H1 (cell line): Measurements from ENCODE around the gene HBQ1. TPM values are rescaled to one million over a fixed set of nuclear protein-coding genes. Genes with fewer than 3 reads are reported as not detected.

Experiments
- CTCF ChIA-PET: fragments of 300-600 bp; sonication (Branson Sonifier 250); formaldehyde crosslinking; loops from one replicate; lab custom pipeline; 2021; ENCODE audit not compliant: partially characterized antibody; lab: Charles Lee
- POLR2A ChIA-PET: fragments of 300-600 bp; sonication (Branson Sonifier 250); formaldehyde crosslinking; loops from one replicate; lab custom pipeline; 2021; ENCODE audit warnings: inconsistent platforms; ENCODE audit not compliant: partially characterized antibody; lab: Charles Lee
- DNase-seq, 2 experiments: peaks; one replicate each; pipeline versions ENCODE4 v3.0.0 to v3.0.0-alpha.2; 2010 to 2022; ENCODE audit warnings: low spot score in 2 of 2, low read depth in 1 of 2, mixed read lengths in 1 of 2
- FAIRE-seq: peaks from 2 replicates; lab custom pipeline; 2011; peaks lifted over from hg19 to GRCh38; lab: Jason Lieb, UNC
- H2AFZ ChIP-seq: 2 replicates; pipeline ENCODE4 v1.8.1; 2012; ENCODE audit warnings: low read length, inconsistent platforms
- H2AK5ac ChIP-seq: 2 replicates; pipeline ENCODE4 v1.6.1; 2013; ENCODE audit warnings: low read depth, low read length
- H2BK120ac ChIP-seq: replicated peaks from 2 replicates; pipeline ENCODE3; 2013; ENCODE audit warnings: low read depth, low read length, inconsistent platforms
- H2BK12ac ChIP-seq: 2 replicates; pipeline ENCODE4 v1.6.1; 2013; ENCODE audit warnings: low read depth, low read length
- H2BK15ac ChIP-seq: 2 replicates; pipeline ENCODE4 v1.6.1; 2013; ENCODE audit warnings: low read length
- H2BK20ac ChIP-seq: 2 replicates; pipeline ENCODE4 v1.6.1; 2013; ENCODE audit warnings: low read length
- H2BK5ac ChIP-seq: 2 replicates; pipeline ENCODE4 v1.6.1; 2013; ENCODE audit warnings: low read depth, low read length
- H3K14ac ChIP-seq: 2 replicates; pipeline ENCODE4 v1.6.1; 2013; ENCODE audit warnings: inconsistent platforms; ENCODE audit not compliant: insufficient read length
- H3K18ac ChIP-seq: 2 replicates; pipeline ENCODE4 v1.6.1; 2013; ENCODE audit warnings: low read length; ENCODE audit errors: extremely low read depth
- H3K23ac ChIP-seq: 2 replicates; pipeline ENCODE4 v1.6.1; 2013; ENCODE audit warnings: inconsistent platforms; ENCODE audit not compliant: insufficient read length
- H3K23me2 ChIP-seq: 2 replicates; pipeline ENCODE4 v1.6.1; 2013; ENCODE audit warnings: low read depth, low read length
- H3K27ac ChIP-seq: 2 replicates; pipeline ENCODE4 v1.6.1; 2011; ENCODE audit warnings: low read depth, low read length, inconsistent platforms
- H3K27me3 ChIP-seq, 4 experiments: replicated peaks in 1 of 4; 1 replicate in 1 of 4; 2 replicates in 3 of 4; pipeline versions ENCODE4 v1.6.1 to v1.8.1; 2011 to 2013; ENCODE audit warnings: low read length in 3 of 4, mild to moderate bottlenecking in 3 of 4, inconsistent platforms in 2 of 4, mixed read lengths in 2 of 4, moderate library complexity in 1 of 4; ENCODE audit not compliant: control insufficient read depth in 3 of 4, insufficient read depth in 3 of 4; ENCODE audit errors: extremely low read depth in 1 of 4
- H3K36me3 ChIP-seq, 4 experiments: 2 replicates each; pipeline versions ENCODE4 v1.6.1 to v1.8.1; 2011 to 2013; ENCODE audit warnings: mild to moderate bottlenecking in 4 of 4, low read length in 3 of 4, moderate library complexity in 2 of 4, control low read depth in 1 of 4, inconsistent platforms in 1 of 4; ENCODE audit not compliant: insufficient read depth in 4 of 4, control insufficient read depth in 2 of 4
- H3K4ac ChIP-seq: replicated peaks from 2 replicates; pipeline ENCODE3; 2013; ENCODE audit warnings: low read length, low read depth, mixed read lengths, inconsistent platforms; ENCODE audit not compliant: insufficient read length
- H3K4me1 ChIP-seq, 4 experiments: replicated peaks in 1 of 4; 1 replicate in 1 of 4; 2 replicates in 3 of 4; pipeline versions ENCODE4 v1.6.1 to v1.8.1; 2011 to 2013; ENCODE audit warnings: low read length in 3 of 4, inconsistent platforms in 2 of 4, mixed read lengths in 1 of 4; ENCODE audit not compliant: insufficient read depth in 4 of 4, control insufficient read depth in 3 of 4
- H3K4me2 ChIP-seq, 2 experiments: 2 replicates each; pipeline versions ENCODE4 v1.6.1 to v1.8.1; 2011 to 2013; ENCODE audit warnings: low read depth in 2 of 2, low read length in 2 of 2, control low read depth in 1 of 2, inconsistent platforms in 1 of 2, mild to moderate bottlenecking in 1 of 2; ENCODE audit not compliant: insufficient read depth in 1 of 2
- H3K4me3 ChIP-seq, 4 experiments: fragments of 200-600, 300-600 bp in 1 of 4; sonication (generic), shearing (Covaris generic), sonication (Bioruptor Twin) in 1 of 4; 2 replicates each; pipeline versions ENCODE4 v1.5.1 to v1.8.1; 2011 to 2016; ENCODE audit warnings: low read length in 4 of 4, low read depth in 3 of 4, control low read depth in 2 of 4, inconsistent platforms in 2 of 4, mild to moderate bottlenecking in 2 of 4, mixed read lengths in 1 of 4, moderate library complexity in 1 of 4; ENCODE audit not compliant: insufficient read depth in 2 of 4; ENCODE audit errors: extremely low read depth in 1 of 4
- H3K56ac ChIP-seq: replicated peaks from 2 replicates; pipeline ENCODE3; 2013; ENCODE audit warnings: low read depth, mild to moderate bottlenecking, mixed read lengths, low read length, inconsistent platforms; ENCODE audit not compliant: insufficient read length
- H3K79me1 ChIP-seq: 2 replicates; pipeline ENCODE4 v1.6.1; 2013; ENCODE audit warnings: low read depth, low read length, control low read depth
- H3K79me2 ChIP-seq, 2 experiments: 2 replicates each; pipeline versions ENCODE4 v1.6.1 to v1.8.1; 2012 to 2013; ENCODE audit warnings: low read length in 2 of 2, mild to moderate bottlenecking in 2 of 2, inconsistent platforms in 1 of 2; ENCODE audit not compliant: insufficient read depth in 2 of 2, control insufficient read depth in 1 of 2
- H3K9ac ChIP-seq, 4 experiments: replicated peaks in 1 of 4; 1 replicate in 1 of 4; 2 replicates in 3 of 4; pipeline versions ENCODE4 v1.6.1 to v1.8.1; 2011 to 2013; ENCODE audit warnings: low read depth in 3 of 4, low read length in 3 of 4, control low read depth in 2 of 4, mild to moderate bottlenecking in 2 of 4, moderate library complexity in 2 of 4, inconsistent platforms in 1 of 4; ENCODE audit errors: extremely low read depth in 1 of 4
- H3K9me3 ChIP-seq, 2 experiments: 2 replicates each; pipeline versions ENCODE4 v1.6.1 to v1.8.1; 2012 to 2013; ENCODE audit warnings: mild to moderate bottlenecking in 2 of 2, moderate library complexity in 2 of 2, control low read depth in 1 of 2, inconsistent platforms in 1 of 2, low read depth in 1 of 2, low read length in 1 of 2, mixed read lengths in 1 of 2; ENCODE audit not compliant: insufficient read depth in 2 of 2
- H4K20me1 ChIP-seq, 2 experiments: replicated peaks in 1 of 2; 2 replicates each; pipeline versions ENCODE3 to v1.8.1; 2011 to 2013; ENCODE audit warnings: inconsistent platforms in 2 of 2, low read length in 2 of 2, mild to moderate bottlenecking in 1 of 2; ENCODE audit not compliant: insufficient read depth in 2 of 2, control insufficient read depth in 1 of 2
- H4K5ac ChIP-seq: 2 replicates; pipeline ENCODE4 v1.6.1; 2013; ENCODE audit warnings: low read length, low read depth, mixed read lengths, inconsistent platforms; ENCODE audit not compliant: insufficient read length
- H4K8ac ChIP-seq: 2 replicates; pipeline ENCODE4 v1.8.0; 2013; ENCODE audit warnings: mild to moderate bottlenecking, moderate library complexity, low read length, inconsistent platforms; ENCODE audit not compliant: insufficient read depth; ENCODE audit errors: extremely low read depth
- H4K91ac ChIP-seq: replicated peaks from 2 replicates; pipeline ENCODE3; 2013; ENCODE audit warnings: low read length, mixed read lengths, inconsistent platforms; ENCODE audit not compliant: insufficient read length
- BCL11A ChIP-seq, 2 experiments: IDR thresholded peaks; one replicate each; pipeline ENCODE4 v1.6.1; 2011; ENCODE audit warnings: low read depth in 2 of 2, low read length in 2 of 2, mild to moderate bottlenecking in 2 of 2
- EZH2 ChIP-seq: fragments of 200-600 bp; sonication (generic); IDR thresholded peaks from 2 replicates; pipeline ENCODE4 v1.7.1; 2012; ENCODE audit warnings: low read depth, mild to moderate bottlenecking, moderate library complexity, low read length, inconsistent platforms; ENCODE audit not compliant: severe bottlenecking
- KDM4A ChIP-seq: IDR thresholded peaks from one replicate; pipeline ENCODE4 v1.7.1; 2012; ENCODE audit warnings: low read depth, mild to moderate bottlenecking, moderate library complexity, low read length, inconsistent platforms; ENCODE audit not compliant: severe bottlenecking
- RFX5 ChIP-seq: IDR thresholded peaks from 2 replicates; pipeline ENCODE4 v1.6.1; 2011; ENCODE audit warnings: low read depth, low read length, improper control_type of control experiment, borderline replicate concordance
- SIN3A ChIP-seq, 2 experiments: IDR thresholded peaks in 1 of 2; conservative IDR thresholded peaks in 1 of 2; 2 replicates each; pipeline ENCODE4 v1.6.1; 2011 to 2012; ENCODE audit warnings: low read length in 2 of 2, improper control_type of control experiment in 1 of 2, low read depth in 1 of 2, mild to moderate bottlenecking in 1 of 2
- SIRT6 ChIP-seq: IDR thresholded peaks from one replicate; pipeline ENCODE4 v1.7.1; 2012; ENCODE audit warnings: low read length, inconsistent platforms
- USF2 ChIP-seq: IDR thresholded peaks from 2 replicates; pipeline ENCODE4 v1.6.1; 2011; ENCODE audit warnings: low read length, improper control_type of control experiment
- WGBS, 2 experiments: shearing (Covaris generic) in 1 of 2; methylation state at CpG; one replicate each; pipeline versions ENCODE4 v1.1.6 to v1.1.7; 2013 to 2015; ENCODE audit warnings: low lambda C conversion rate in 2 of 2, mixed read lengths in 2 of 2, inconsistent platforms in 1 of 2, low coverage in 1 of 2, missing lambda C conversion rate in 1 of 2; ENCODE audit not compliant: insufficient replicate concordance in 2 of 2, insufficient coverage in 1 of 2, insufficient read length in 1 of 2; ENCODE audit errors: extremely low coverage in 1 of 2, missing lambda C conversion rate in 1 of 2; 5-methylcytosine and 5-hydroxymethylcytosine counted together
- polyA plus RNA-seq, 7 experiments: library from polyadenylated mRNA; depleted of rRNA in 3 of 7; stranded (reverse) in 5 of 7; unstranded in 2 of 7; fragments of >200 nt in 5 of 7; fragments of 200-250 nt in 2 of 7; gene quantifications; 1 replicate in 5 of 7; 2 replicates in 1 of 7; 4 replicates in 1 of 7; pipeline versions ENCODE4 v1.2.1 to v1.2.3, GENCODE V29; 2011 to 2013; ENCODE audit warnings: missing spikeins in 2 of 7, mixed read lengths in 2 of 7
- total RNA-seq: library from RNA; stranded (reverse); fragmentation: NEBNext Ultra II Directional; extraction: Animal tissue kit (Norgen Biotek cat#: 25700); gene quantifications from 2 replicates; pipeline ENCODE4 v1.2.1, GENCODE V29; 2021

Gene HBQ1
- total and polyA plus RNA-seq, 2 of the 8 experiments (the other 6 are each of a cell fraction or from before 2014, with no cell fraction given): 2.9 to 17.1 TPM

- Histone ChIP-seq H3K56ac (no peak overlapping the region), H3K79me2 (no peaks in the 10 kb centered on the region), H3K79me1 (no peaks in the 10 kb centered on the region), H2BK15ac (no peak overlapping the region), H3K23ac (no peak overlapping the region), H3K4me1 (peaks cover 0 to 2% (median 0%) of the 10 kb centered on the region in 4 experiments; a peak in 2 of 7 replicates), H4K8ac (0 out of 2 replicates have a peak overlapping the region, but pooled peaks have one; percentile 21), H3K9me3 (no peaks in the 10 kb centered on the region), H2AFZ (no peak overlapping the region), H2BK20ac (no peak overlapping the region), H2AK5ac (no peak overlapping the region), H2BK12ac (peak overlapping the region; percentile 50; the same call in 1 of the 2 replicates), H4K20me1 (no peaks in the 10 kb centered on the region), H3K23me2 (peaks cover 6% of the 10 kb centered on the region; the same call in 1 of the 2 replicates), H3K4me2 (no peak overlapping the region), H2BK5ac (no peak overlapping the region), H3K27ac (no peak overlapping the region), H2BK120ac (no peak overlapping the region), H3K18ac (no peak overlapping the region), H3K4me3 (no peak overlapping the region), H3K36me3 (no peaks in the 10 kb centered on the region), H3K4ac (no peak overlapping the region), H3K9ac (no peak overlapping the region), H3K27me3 (peaks cover 2 to 33% (median 28%) of the 10 kb centered on the region in 4 experiments), H4K5ac (no peak overlapping the region), H4K91ac (no peak overlapping the region), H3K14ac (no peak overlapping the region)
- CTCF ChIA-PET: interaction anchor here (0.8 to 1.6 kb wide), 3 partner anchors 9 to 41 kb away, joined by 3 to 6 read pairs (median 3); no protein-coding TSS in a partner anchor
- no peak for DNase-seq
- 67% methylated on average over 6 of the region's 6 CpGs; no CpG with 5 or more reads in 1 of the 2 experiments for WGBS, 2 experiments
- TF ChIP-seq SIRT6: no peak
- TF ChIP-seq KDM4A: no peak
- TF ChIP-seq SIN3A (conservative IDR thresholded peaks at IDR 0.05 in 1 of 2, IDR thresholded peaks at IDR 0.05 in 1 of 2; ENCODE audit: low read depth in 1 of 2, low read length in 2 of 2): no peak
- TF ChIP-seq RFX5: no peak
- no peak for TF ChIP-seq BCL11A (IDR thresholded peaks at IDR 0.05; ENCODE audit: low read depth in 2 of 2, low read length in 2 of 2)
- TF ChIP-seq EZH2: no peak
- TF ChIP-seq USF2: no peak
- POLR2A ChIA-PET: no interaction called here
- no peak for FAIRE-seq
These were observed 21.0 kb upstream of the HBQ1 start for GRCh38 chr16:159136-159849.
